Keratinocyte (primary cell): Measurements from ENCODE around the gene PLA2G2C. TPM values are rescaled to one million over a fixed set of nuclear protein-coding genes. Genes with fewer than 3 reads are reported as not detected.
"Not testable (repeated sequence)": the region's sequence is repeated elsewhere in the genome, so short reads cannot be mapped to it uniquely, and the experiment has no call there.

ENCODE experiments used
- DNase-seq: peaks from one replicate; pipeline ENCODE4 v3.0.0-alpha.2; 2011; ENCODE audit warnings: low read depth, missing footprints, low spot score
- FAIRE-seq: peaks from 2 replicates; lab custom pipeline; 2011; peaks lifted over from hg19 to GRCh38; lab: Jason Lieb, UNC
- H2AFZ ChIP-seq: 2 replicates; pipeline ENCODE4 v1.6.0; 2012; ENCODE audit warnings: low read length, control low read depth, inconsistent platforms; ENCODE audit not compliant: control insufficient read depth
- H3K27ac ChIP-seq: 2 replicates; pipeline ENCODE4 v1.5.1; 2011; ENCODE audit warnings: low read length; ENCODE audit not compliant: control insufficient read depth, insufficient read depth
- H3K27me3 ChIP-seq: 3 replicates; pipeline ENCODE4 v1.6.0; 2011; ENCODE audit warnings: low read length; ENCODE audit not compliant: control insufficient read depth, insufficient read depth; ENCODE audit errors: extremely low read depth
- H3K36me3 ChIP-seq, 2 experiments: 2 replicates in 1 of 2; 3 replicates in 1 of 2; pipeline ENCODE4 v1.5.1; 2011; ENCODE audit warnings: low read length in 2 of 2, mild to moderate bottlenecking in 1 of 2; ENCODE audit not compliant: control insufficient read depth in 2 of 2, insufficient read depth in 2 of 2; ENCODE audit errors: extremely low read depth in 1 of 2
- H3K4me1 ChIP-seq: 3 replicates; pipeline ENCODE4 v1.5.1; 2011; ENCODE audit warnings: low read length; ENCODE audit not compliant: control insufficient read depth, insufficient read depth; ENCODE audit errors: extremely low read depth
- H3K4me2 ChIP-seq: 3 replicates; pipeline ENCODE4 v1.6.0; 2011; ENCODE audit warnings: low read depth, low read length; ENCODE audit not compliant: control insufficient read depth, insufficient read depth; ENCODE audit errors: extremely low read depth
- H3K4me3 ChIP-seq, 3 experiments: fragments of 200-600 bp in 1 of 3; sonication (generic) in 1 of 3; 2 replicates in 2 of 3; 3 replicates in 1 of 3; pipeline ENCODE4 v1.5.1; 2011 to 2016; ENCODE audit warnings: low read length in 3 of 3, mild to moderate bottlenecking in 3 of 3, control low read depth in 2 of 3, inconsistent platforms in 1 of 3, low read depth in 1 of 3, mixed read lengths in 1 of 3, mixed run types in 1 of 3, moderate library complexity in 1 of 3; ENCODE audit not compliant: control insufficient read depth in 2 of 3, insufficient read depth in 2 of 3; ENCODE audit errors: extremely low read depth in 1 of 3
- H3K79me2 ChIP-seq: 2 replicates; pipeline ENCODE4 v1.6.0; 2012; ENCODE audit warnings: low read length; ENCODE audit not compliant: control insufficient read depth, insufficient read depth
- H3K9ac ChIP-seq: 3 replicates; pipeline ENCODE4 v1.6.0; 2011; ENCODE audit warnings: low read length; ENCODE audit not compliant: control insufficient read depth, insufficient read depth; ENCODE audit errors: extremely low read depth
- H3K9me1 ChIP-seq: 3 replicates; pipeline ENCODE4 v1.6.0; 2011; ENCODE audit warnings: low read length; ENCODE audit not compliant: control insufficient read depth, insufficient read depth; ENCODE audit errors: extremely low read depth
- H3K9me3 ChIP-seq: 2 replicates; pipeline ENCODE4 v1.5.1; 2012; ENCODE audit warnings: low read depth, low read length; ENCODE audit not compliant: control insufficient read depth
- H4K20me1 ChIP-seq: 3 replicates; pipeline ENCODE4 v1.6.0; 2011; ENCODE audit warnings: low read length; ENCODE audit not compliant: control insufficient read depth, insufficient read depth; ENCODE audit errors: extremely low read depth
- CTCF ChIP-seq, 3 experiments: IDR thresholded peaks in 1 of 3; conservative IDR thresholded peaks in 1 of 3; optimal IDR thresholded peaks in 1 of 3; 2 replicates in 2 of 3; 3 replicates in 1 of 3; pipeline versions ENCODE3 to v1.5.1; 2011; ENCODE audit warnings: low read length in 3 of 3, mild to moderate bottlenecking in 3 of 3, moderate library complexity in 2 of 3, control low read depth in 1 of 3, inconsistent platforms in 1 of 3; ENCODE audit not compliant: insufficient read depth in 2 of 3; ENCODE audit errors: extremely low read depth in 1 of 3
- EZH2 ChIP-seq: IDR thresholded peaks from one replicate; pipeline ENCODE4 v1.6.1; 2012; ENCODE audit warnings: inconsistent platforms, mild to moderate bottlenecking, low read length, moderate library complexity
- dilution Hi-C: fragments of 300-500 bp; cut with MboI; formaldehyde crosslinking; loops from one replicate; pipeline ENCODE4 v1.7.0; 2020; ENCODE audit warnings: low sequenced_read_pairs; ENCODE audit not compliant: extremely low pct_ligation_motif_present
- polyA plus RNA-seq, 5 experiments: library from polyadenylated mRNA; depleted of rRNA in 3 of 5; stranded (reverse) in 3 of 5; stranded (forward) in 1 of 5; unstranded in 1 of 5; fragments of >200 nt; gene quantifications; 1 replicate in 1 of 5; 2 replicates in 3 of 5; 3 replicates in 1 of 5; pipeline versions ENCODE4 v1.2.1 to v1.2.3, GENCODE V29; 2011 to 2012; ENCODE audit warnings: missing spikeins in 2 of 5, low read depth in 1 of 5, low replicate concordance in 1 of 5

Gene PLA2G2C
- polyA plus RNA-seq, 1 donor (not counting 4 experiments of a cell fraction or from before 2014, with no cell fraction given), result not detected

- Histone ChIP-seq H3K79me2 (no peaks in the 10 kb centered on the region), H4K20me1 (no peaks in the 10 kb centered on the region), H3K27me3 (no peaks in the 10 kb centered on the region), H3K4me2 (peak overlapping the region; percentile 57), H3K9me1 (no peaks in the 10 kb centered on the region), H3K4me1 (peaks cover 16% of the 10 kb centered on the region), H3K9me3 (no peaks in the 10 kb centered on the region), H2AFZ (peak overlapping the region; percentile 46), H3K27ac (no peak overlapping the region), H3K36me3 (no peaks in the 10 kb centered on the region), H3K4me3 (no peak overlapping the region), H3K9ac (no peak overlapping the region)
- FAIRE-seq (no peak), DNase-seq (no peak)
- TF ChIP-seq EZH2 (no peak), CTCF (optimal IDR thresholded peaks at IDR 0.05 in 1 of 3, IDR thresholded peaks at IDR 0.05 in 1 of 3, conservative IDR thresholded peaks at IDR 0.05 in 1 of 3; ENCODE audit: extremely low read depth in 1 of 3, insufficient read depth in 2 of 3, low read length in 3 of 3) (no peak)
- dilution Hi-C loops, result no loop called here
Observed at GRCh38 chr1:20233866-20234265, 47.5 kb upstream of the PLA2G2C start.

GRCh38 chr1:20233394-20233793 is 47.1 kb upstream of the PLA2G2C start:
- DNase-seq (no peak), FAIRE-seq (peak; percentile 23)
- H3K79me2 ChIP-seq, result no peaks in the 10 kb centered on the region
- H3K9me3 ChIP-seq, result no peaks in the 10 kb centered on the region
- no peak overlapping the region for H3K27ac ChIP-seq
- H3K36me3 ChIP-seq, result no peaks in the 10 kb centered on the region
- no peak overlapping the region for H3K9ac ChIP-seq
- peak overlapping the region; percentile 57 for H3K4me2 ChIP-seq
- H3K9me1 ChIP-seq, result no peaks in the 10 kb centered on the region
- no peaks in the 10 kb centered on the region for H3K27me3 ChIP-seq
- dilution Hi-C loops, result no loop called here
- H4K20me1 ChIP-seq, result no peaks in the 10 kb centered on the region
- peaks cover 16% of the 10 kb centered on the region for H3K4me1 ChIP-seq
- TF ChIP-seq CTCF (optimal IDR thresholded peaks at IDR 0.05 in 1 of 3, IDR thresholded peaks at IDR 0.05 in 1 of 3, conservative IDR thresholded peaks at IDR 0.05 in 1 of 3; ENCODE audit: extremely low read depth in 1 of 3, insufficient read depth in 2 of 3, low read length in 3 of 3), result peak; percentile 9 to 45 (median 40)
- no peak for TF ChIP-seq EZH2
- no peak overlapping the region for H2AFZ ChIP-seq
- no peak overlapping the region for H3K4me3 ChIP-seq

GRCh38 chr1:20232564-20232963 is 46.2 kb upstream of the PLA2G2C start:
- peaks cover 16% of the 10 kb centered on the region for H3K4me1 ChIP-seq
- peak; percentile 28 for DNase-seq
- dilution Hi-C loops, H4K20me1 ChIP-seq, H3K36me3 ChIP-seq, H3K79me2 ChIP-seq, H3K9me1 ChIP-seq, H3K27ac ChIP-seq, H3K4me3 ChIP-seq, H3K27me3 ChIP-seq, H2AFZ ChIP-seq, H3K9ac ChIP-seq, H3K9me3 ChIP-seq: not testable (repeated sequence)
- FAIRE-seq, result peak; percentile 26
- peak overlapping the region; percentile 57 for H3K4me2 ChIP-seq
